ENCODE measurements around the gene LRIT2. TPM values are rescaled to one million over a fixed set of nuclear protein-coding genes. Genes with fewer than 3 reads are reported as not detected.

LRIT2 gene
- total RNA-seq, 1 experiment from 2014 or later: not detected

DNA sequence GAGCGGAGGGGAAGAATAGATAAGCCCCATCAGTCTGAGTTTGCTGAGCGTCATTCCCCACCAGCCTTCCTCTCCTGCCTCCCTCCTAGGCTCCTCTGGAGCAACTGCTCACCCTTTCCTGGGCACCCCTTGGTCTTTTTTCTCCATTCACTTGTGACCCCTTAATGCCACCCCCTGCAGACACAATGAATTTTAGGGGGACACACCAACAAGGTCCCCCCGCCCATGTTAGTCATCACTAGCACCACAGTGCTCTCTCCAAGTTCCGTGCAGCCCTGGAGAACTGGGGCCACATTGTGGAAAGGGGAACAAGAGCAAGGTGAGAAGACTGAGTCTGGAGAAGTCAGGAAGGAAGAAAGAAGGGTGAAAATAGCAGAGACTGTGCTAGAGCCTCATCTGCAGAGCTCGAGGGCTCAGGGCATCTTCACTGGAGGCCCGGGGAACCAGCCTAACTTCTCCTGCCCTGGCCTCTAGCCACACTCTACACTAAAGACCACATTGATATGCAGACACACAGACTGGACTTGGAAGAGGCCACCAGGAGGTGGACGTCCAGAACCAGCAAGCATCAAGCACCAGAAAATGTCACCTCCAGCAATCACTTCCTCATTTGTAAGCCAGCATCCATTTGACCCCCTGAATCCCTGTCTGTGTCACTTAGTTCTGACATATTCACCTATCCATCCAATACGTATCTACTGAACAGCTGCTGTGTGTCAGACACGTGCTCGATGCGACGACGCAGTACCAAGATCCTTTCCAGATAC, 37.0 kb upstream of the LRIT2 start:
- Mint-ChIP-seq H3K36me3 (ENCODE audit: insufficient read depth, unreplicated experiment) (no peaks in the 10 kb centered on the region), H3K4me3 (ENCODE audit: low read depth, unreplicated experiment) (no peak overlapping the region), H3K27ac (ENCODE audit: unreplicated experiment) (no peak overlapping the region), H3K27me3 (ENCODE audit: unreplicated experiment) (peaks cover 28% of the 10 kb centered on the region), H3K4me1 (ENCODE audit: low read depth, unreplicated experiment) (no peaks in the 10 kb centered on the region), H3K9me3 (ENCODE audit: low read depth, unreplicated experiment) (no peaks in the 10 kb centered on the region)
- CTCF ChIA-PET: no interaction called here
- no TSS peak for BruUV-seq (replicated peaks)
- TF ChIP-seq, protein P1, sequence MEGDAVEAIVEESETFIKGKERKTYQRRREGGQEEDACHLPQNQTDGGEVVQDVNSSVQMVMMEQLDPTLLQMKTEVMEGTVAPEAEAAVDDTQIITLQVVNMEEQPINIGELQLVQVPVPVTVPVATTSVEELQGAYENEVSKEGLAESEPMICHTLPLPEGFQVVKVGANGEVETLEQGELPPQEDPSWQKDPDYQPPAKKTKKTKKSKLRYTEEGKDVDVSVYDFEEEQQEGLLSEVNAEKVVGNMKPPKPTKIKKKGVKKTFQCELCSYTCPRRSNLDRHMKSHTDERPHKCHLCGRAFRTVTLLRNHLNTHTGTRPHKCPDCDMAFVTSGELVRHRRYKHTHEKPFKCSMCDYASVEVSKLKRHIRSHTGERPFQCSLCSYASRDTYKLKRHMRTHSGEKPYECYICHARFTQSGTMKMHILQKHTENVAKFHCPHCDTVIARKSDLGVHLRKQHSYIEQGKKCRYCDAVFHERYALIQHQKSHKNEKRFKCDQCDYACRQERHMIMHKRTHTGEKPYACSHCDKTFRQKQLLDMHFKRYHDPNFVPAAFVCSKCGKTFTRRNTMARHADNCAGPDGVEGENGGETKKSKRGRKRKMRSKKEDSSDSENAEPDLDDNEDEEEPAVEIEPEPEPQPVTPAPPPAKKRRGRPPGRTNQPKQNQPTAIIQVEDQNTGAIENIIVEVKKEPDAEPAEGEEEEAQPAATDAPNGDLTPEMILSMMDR (IDR thresholded peaks at IDR 0.05; ENCODE audit: unreplicated experiment): no peak
- intact Hi-C loops (cut with micrococcal nuclease; ENCODE audit: unreplicated experiment): loop anchor here (10.0 kb wide), 1 partner anchor 172 kb away; no protein-coding TSS in a partner anchor
- DNase-seq: no peak

DNA sequence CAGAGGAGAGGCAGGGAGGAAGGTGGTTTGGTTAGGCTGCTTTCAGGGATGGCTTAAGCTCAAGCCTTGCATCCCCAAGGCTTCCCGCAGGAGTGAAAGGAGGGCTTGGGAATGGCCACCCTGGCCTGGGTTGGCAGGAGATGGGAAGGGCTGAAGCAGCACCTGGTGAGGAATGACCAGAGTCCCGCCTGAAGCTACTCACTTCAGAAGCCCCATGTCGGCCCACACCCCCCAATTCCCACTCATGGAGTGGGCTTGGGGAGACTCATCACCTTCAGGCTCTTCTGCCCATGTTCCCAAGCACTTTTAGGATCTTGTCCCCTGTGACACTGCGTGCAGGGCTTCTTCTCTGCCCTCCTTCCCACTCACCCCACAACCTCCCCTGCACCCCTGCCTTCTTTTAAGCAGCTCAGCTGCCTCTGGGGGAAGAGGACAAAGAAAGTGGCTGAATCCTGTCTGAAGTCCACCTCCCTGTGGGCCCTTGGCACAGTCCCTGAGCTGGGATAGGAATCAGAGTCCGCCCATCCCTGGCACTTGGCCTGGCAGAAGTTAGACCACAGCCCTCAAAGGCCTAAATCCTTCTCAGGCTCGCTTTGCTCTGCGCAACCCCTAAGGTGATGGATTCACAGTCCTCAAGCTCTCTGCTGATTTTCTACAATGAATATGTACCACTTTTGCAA, 36.0 kb upstream of the LRIT2 start:
- TF ChIP-seq, protein P1 (IDR thresholded peaks at IDR 0.05; ENCODE audit: unreplicated experiment): no peak
- Mint-ChIP-seq H3K4me3 (ENCODE audit: low read depth, unreplicated experiment) (no peak overlapping the region), H3K27me3 (ENCODE audit: unreplicated experiment) (peaks cover 28% of the 10 kb centered on the region), H3K4me1 (ENCODE audit: low read depth, unreplicated experiment) (no peaks in the 10 kb centered on the region), H3K27ac (ENCODE audit: unreplicated experiment) (no peak overlapping the region), H3K36me3 (ENCODE audit: insufficient read depth, unreplicated experiment) (peaks cover 3% of the 10 kb centered on the region), H3K9me3 (ENCODE audit: low read depth, unreplicated experiment) (no peaks in the 10 kb centered on the region)
- DNase-seq: no peak
- CTCF ChIA-PET: no interaction called here
- intact Hi-C loops (cut with micrococcal nuclease; ENCODE audit: unreplicated experiment): loop anchor here (10.0 kb wide), 1 partner anchor 173 kb away; no protein-coding TSS in a partner anchor
- BruUV-seq (replicated peaks): no TSS peak

DNA sequence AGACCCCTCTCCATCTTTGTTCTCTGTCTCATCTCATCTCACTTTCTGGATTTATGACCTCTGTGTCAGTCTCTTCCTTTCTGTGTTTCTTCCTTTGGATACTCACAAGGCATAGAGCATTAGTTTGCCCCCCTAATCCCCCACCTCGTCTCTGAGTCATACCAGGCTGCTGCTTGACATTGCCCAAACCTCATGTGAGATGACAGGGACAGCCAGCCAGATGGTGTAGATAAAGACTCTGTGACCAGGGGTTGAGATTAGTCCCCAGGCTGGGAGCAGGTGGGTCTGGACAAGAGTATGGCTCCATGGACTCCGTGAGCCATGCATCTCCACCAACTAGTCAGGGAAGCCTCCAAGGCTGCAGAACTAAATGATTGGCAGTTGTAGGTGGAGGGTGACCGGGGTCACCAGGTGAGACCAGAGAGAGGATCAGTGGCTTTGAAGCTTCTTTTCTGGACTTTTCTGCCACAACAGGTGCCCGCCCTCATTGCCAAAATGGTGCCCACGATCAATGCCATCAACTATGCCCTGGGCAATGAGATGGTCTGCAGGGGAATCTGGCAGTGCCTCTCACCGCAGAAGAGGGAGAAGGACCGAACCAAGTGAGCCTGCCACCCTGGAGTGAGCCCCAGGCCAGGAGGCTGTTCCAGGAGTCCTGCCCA, 32.8 kb upstream of the LRIT2 start:
- Mint-ChIP-seq H3K27me3 (ENCODE audit: unreplicated experiment) (peaks cover 34% of the 10 kb centered on the region), H3K36me3 (ENCODE audit: insufficient read depth, unreplicated experiment) (peaks cover 3% of the 10 kb centered on the region), H3K4me1 (ENCODE audit: low read depth, unreplicated experiment) (no peaks in the 10 kb centered on the region), H3K27ac (ENCODE audit: unreplicated experiment) (no peak overlapping the region), H3K9me3 (ENCODE audit: low read depth, unreplicated experiment) (no peaks in the 10 kb centered on the region), H3K4me3 (ENCODE audit: low read depth, unreplicated experiment) (no peak overlapping the region)
- no TSS peak for BruUV-seq (replicated peaks)
- intact Hi-C loops (cut with micrococcal nuclease; ENCODE audit: unreplicated experiment): no loop called here
- DNase-seq: no peak
- TF ChIP-seq, protein P1 (IDR thresholded peaks at IDR 0.05; ENCODE audit: unreplicated experiment): no peak
- CTCF ChIA-PET: no interaction called here

DNA sequence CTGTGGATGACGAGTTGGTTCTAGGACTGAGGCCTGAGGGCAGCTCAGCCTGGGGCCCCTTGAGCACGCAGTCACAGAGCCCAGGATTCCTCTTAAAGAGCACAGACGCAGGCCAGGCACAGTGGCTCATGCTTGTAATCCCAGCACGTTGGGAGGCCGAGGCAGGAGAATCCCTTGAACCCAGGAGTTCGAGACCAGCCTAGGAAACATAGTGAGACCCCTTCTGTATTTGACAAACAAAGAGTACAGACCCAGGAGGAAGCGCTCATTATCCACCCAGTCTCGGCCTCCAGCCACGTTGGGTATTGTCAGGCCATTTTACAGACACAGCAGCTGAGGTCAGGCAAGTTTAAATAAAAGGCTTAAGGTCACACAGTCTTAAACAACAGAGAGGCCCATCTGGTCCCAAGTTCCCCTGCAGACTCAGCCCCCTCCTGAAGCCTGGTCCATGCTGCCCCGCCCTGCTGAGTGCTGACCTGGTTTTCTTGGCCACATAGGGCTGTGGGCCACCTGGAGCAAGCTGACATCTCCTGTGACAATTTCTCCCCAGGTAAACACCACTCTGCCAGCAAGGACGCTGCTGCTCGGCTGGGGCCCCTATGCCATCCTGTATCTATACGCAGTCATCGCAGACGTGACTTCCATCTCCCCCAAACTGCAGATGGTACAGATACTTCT, 32.1 kb upstream of the LRIT2 start:
- peak overlapping the region; percentile 36 for H3K4me3 Mint-ChIP-seq (ENCODE audit: low read depth, unreplicated experiment)
- intact Hi-C loops (cut with micrococcal nuclease; ENCODE audit: unreplicated experiment): no loop called here
- no peak overlapping the region for H3K27ac Mint-ChIP-seq (ENCODE audit: unreplicated experiment)
- H3K4me1 Mint-ChIP-seq (ENCODE audit: low read depth, unreplicated experiment): no peaks in the 10 kb centered on the region
- H3K36me3 Mint-ChIP-seq (ENCODE audit: insufficient read depth, unreplicated experiment): peaks cover 3% of the 10 kb centered on the region
- H3K27me3 Mint-ChIP-seq (ENCODE audit: unreplicated experiment): peaks cover 34% of the 10 kb centered on the region
- BruUV-seq (replicated peaks): no TSS peak
- CTCF ChIA-PET: interaction anchor here (1.2 kb wide), 1 partner anchor 110 kb away, joined by 7 read pairs; no protein-coding TSS in a partner anchor
- no peak for DNase-seq
- H3K9me3 Mint-ChIP-seq (ENCODE audit: low read depth, unreplicated experiment): no peaks in the 10 kb centered on the region
- TF ChIP-seq, protein P1 (IDR thresholded peaks at IDR 0.05; ENCODE audit: unreplicated experiment): no peak

Data from Calu3 (cell line).